ENCODE results near the gene TELO2.

Gene TELO2

GRCh38 chr16:1502092-1503004 is 9.2 kb downstream of the TELO2 start:
- H3K27me3 ChIP-seq (ENCODE audit: control insufficient read depth, insufficient read depth, low read length): no peaks in the 10 kb centered on the region
- H3K79me2 ChIP-seq: no peaks in the 10 kb centered on the region
- no peaks in the 10 kb centered on the region for H3K4me1 ChIP-seq
- no peaks in the 10 kb centered on the region for H3K9me3 ChIP-seq (ENCODE audit: control insufficient read depth, low read length)
- no peaks in the 10 kb centered on the region for H3K36me3 ChIP-seq (ENCODE audit: control insufficient read depth, insufficient read depth, low read length)
- H2AFZ ChIP-seq: no peak overlapping the region
- H3K4me2 ChIP-seq (ENCODE audit: low read length): no peak overlapping the region
- H3K27ac ChIP-seq: no peak overlapping the region
- TF ChIP-seq, protein P1, sequence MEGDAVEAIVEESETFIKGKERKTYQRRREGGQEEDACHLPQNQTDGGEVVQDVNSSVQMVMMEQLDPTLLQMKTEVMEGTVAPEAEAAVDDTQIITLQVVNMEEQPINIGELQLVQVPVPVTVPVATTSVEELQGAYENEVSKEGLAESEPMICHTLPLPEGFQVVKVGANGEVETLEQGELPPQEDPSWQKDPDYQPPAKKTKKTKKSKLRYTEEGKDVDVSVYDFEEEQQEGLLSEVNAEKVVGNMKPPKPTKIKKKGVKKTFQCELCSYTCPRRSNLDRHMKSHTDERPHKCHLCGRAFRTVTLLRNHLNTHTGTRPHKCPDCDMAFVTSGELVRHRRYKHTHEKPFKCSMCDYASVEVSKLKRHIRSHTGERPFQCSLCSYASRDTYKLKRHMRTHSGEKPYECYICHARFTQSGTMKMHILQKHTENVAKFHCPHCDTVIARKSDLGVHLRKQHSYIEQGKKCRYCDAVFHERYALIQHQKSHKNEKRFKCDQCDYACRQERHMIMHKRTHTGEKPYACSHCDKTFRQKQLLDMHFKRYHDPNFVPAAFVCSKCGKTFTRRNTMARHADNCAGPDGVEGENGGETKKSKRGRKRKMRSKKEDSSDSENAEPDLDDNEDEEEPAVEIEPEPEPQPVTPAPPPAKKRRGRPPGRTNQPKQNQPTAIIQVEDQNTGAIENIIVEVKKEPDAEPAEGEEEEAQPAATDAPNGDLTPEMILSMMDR (IDR thresholded peaks at IDR 0.05): no peak
- no peak overlapping the region for H3K4me3 ChIP-seq (ENCODE audit: low read depth, low read length)
- H3K9ac ChIP-seq: no peak overlapping the region

DNA sequence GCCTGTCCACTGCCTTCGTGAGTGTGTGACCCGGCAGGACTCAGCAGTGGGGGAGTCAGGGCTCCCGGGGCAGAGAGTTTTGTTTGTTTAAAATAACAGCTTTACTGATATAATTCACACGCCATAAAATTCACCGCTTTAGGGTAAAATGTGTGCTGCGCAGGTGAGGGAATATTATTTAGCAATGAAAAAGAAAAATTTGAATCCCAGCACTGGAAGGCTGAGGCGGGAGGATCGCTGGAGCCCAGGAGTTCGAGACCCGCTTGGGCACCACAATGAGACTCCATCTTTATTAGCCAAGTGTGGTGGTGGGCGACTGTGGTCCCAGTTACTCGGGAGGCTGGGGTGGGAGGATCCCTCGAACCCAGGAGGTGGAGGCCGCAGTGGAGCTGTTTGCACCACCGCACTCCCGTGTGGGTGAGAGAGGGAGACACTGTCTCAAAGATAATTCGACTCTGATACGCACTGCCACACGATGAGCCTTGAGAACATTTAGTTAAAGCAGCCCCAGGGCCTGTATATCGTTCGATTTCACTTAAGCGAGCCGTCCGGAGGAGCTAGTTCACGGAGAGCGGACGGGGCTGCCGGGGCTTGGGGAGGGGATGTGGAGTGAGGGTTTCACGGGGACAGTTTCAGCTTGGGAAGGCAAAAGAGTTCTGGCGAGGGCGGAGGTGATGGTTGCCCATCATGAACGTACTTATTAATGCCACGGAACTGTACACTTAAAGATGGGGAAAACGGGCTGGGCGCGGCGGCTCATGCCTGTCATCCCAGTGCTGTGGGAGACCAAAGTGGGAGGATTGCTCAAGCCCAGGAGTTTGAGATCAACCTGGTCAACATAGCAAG is 10.2 kb downstream of the TELO2 start:
- Histone ChIP-seq H3K4me2 (ENCODE audit: low read length) (no peak overlapping the region), H3K4me3 (ENCODE audit: low read depth, low read length) (no peak overlapping the region), H3K27ac (no peak overlapping the region), H3K27me3 (ENCODE audit: control insufficient read depth, insufficient read depth, low read length) (no peaks in the 10 kb centered on the region), H3K79me2 (no peaks in the 10 kb centered on the region), H3K36me3 (ENCODE audit: control insufficient read depth, insufficient read depth, low read length) (no peaks in the 10 kb centered on the region), H2AFZ (no peak overlapping the region), H3K9me3 (ENCODE audit: control insufficient read depth, low read length) (no peaks in the 10 kb centered on the region), H3K9ac (no peak overlapping the region), H3K4me1 (no peaks in the 10 kb centered on the region)
- TF ChIP-seq, protein P1 (IDR thresholded peaks at IDR 0.05): no peak

GRCh38 chr16:1505073-1505844 is 12.1 kb downstream of the TELO2 start:
- no peak overlapping the region for H3K9ac ChIP-seq
- H3K27ac ChIP-seq: no peak overlapping the region
- H3K27me3 ChIP-seq (ENCODE audit: control insufficient read depth, insufficient read depth, low read length): no peaks in the 10 kb centered on the region
- no peak overlapping the region for H2AFZ ChIP-seq
- no peak overlapping the region for H3K4me3 ChIP-seq (ENCODE audit: low read depth, low read length)
- no peaks in the 10 kb centered on the region for H3K4me1 ChIP-seq
- no peaks in the 10 kb centered on the region for H3K9me3 ChIP-seq (ENCODE audit: control insufficient read depth, low read length)
- no peaks in the 10 kb centered on the region for H3K36me3 ChIP-seq (ENCODE audit: control insufficient read depth, insufficient read depth, low read length)
- TF ChIP-seq, protein P1 (IDR thresholded peaks at IDR 0.05): no peak
- no peak overlapping the region for H3K4me2 ChIP-seq (ENCODE audit: low read length)
- H3K79me2 ChIP-seq: no peaks in the 10 kb centered on the region

DNA sequence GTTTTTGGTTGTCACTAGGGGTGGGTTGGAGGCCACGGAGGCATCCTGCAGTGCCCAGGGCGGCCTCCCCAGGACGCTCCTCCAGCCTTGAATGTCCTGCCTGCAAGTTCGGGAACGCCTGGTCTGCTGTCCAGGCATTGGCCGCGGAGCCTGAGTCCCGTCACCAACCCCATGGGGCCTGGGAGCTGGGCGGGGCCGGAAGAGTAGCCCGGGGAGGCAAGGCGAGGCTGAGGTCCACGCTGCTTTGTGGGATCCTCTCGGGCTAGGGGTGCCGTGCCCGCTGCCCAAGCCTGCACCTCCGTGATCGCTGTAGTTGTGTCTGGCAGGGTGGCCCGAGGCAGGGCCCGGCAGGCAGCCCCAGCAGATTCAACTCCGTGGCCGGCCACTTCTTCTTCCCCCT is 12.8 kb downstream of the TELO2 start:
- Histone ChIP-seq H3K4me2 (ENCODE audit: low read length) (no peak overlapping the region), H3K27me3 (ENCODE audit: control insufficient read depth, insufficient read depth, low read length) (no peaks in the 10 kb centered on the region), H2AFZ (no peak overlapping the region), H3K4me1 (no peaks in the 10 kb centered on the region), H3K79me2 (no peaks in the 10 kb centered on the region), H3K27ac (no peak overlapping the region), H3K9ac (no peak overlapping the region), H3K4me3 (ENCODE audit: low read depth, low read length) (no peak overlapping the region), H3K36me3 (ENCODE audit: control insufficient read depth, insufficient read depth, low read length) (no peaks in the 10 kb centered on the region), H3K9me3 (ENCODE audit: control insufficient read depth, low read length) (no peaks in the 10 kb centered on the region)
- TF ChIP-seq, protein P1 (IDR thresholded peaks at IDR 0.05): no peak

All from parathyroid adenoma (tissue), 2 donors.